ENCODE measurements around the gene AGBL1. TPM values are rescaled to one million over a fixed set of nuclear protein-coding genes. Genes with fewer than 3 reads are reported as not detected.

Gene AGBL1
- polyA plus RNA-seq, 4 donors: 0.06 to 0.13 (median 0.09) TPM

- no peak for DNase-seq (ENCODE audit: low read depth in 4 of 4, low spot score in 2 of 4)
Observed at GRCh38 chr15:86894269-86894668, 814.6 kb downstream of the AGBL1 start.

- no peak for DNase-seq (ENCODE audit: low read depth in 4 of 4, low spot score in 2 of 4)
Observed at GRCh38 chr15:86903642-86904421, 824.2 kb downstream of the AGBL1 start.

DNA sequence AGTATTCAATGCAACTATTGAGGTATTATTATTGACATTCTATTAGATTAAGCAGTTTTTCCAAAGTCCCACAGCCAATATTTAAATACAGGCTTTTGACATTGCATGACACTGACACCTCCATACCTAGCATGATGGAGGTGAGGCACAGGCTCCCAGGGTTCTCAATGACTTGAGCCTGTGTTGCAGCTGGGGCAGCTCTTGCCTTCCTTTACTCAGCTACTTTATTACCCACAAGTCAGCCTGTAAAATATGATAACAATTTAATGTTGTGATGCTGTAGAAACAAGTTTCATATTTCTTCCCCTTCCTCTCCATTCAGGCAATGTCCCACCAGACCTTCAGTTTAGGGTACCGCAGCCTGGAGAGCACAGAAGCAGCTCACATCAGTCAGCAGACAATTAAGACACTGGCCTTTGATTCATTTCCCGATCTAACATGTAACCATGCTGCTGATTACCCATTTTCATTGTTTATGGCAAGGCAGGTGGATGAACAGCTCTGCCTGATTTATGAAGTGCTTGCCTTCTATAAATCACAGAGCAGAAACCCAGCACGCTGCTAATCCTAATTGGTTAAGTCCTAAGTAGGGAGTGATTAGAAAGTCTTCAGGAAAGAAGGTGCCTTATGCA is 826.1 kb downstream of the AGBL1 start:
- DNase-seq (ENCODE audit: low read depth in 4 of 4, low spot score in 2 of 4): no peak

GRCh38 chr15:86906376-86906775 is 826.7 kb downstream of the AGBL1 start:
- no peak for DNase-seq (ENCODE audit: low read depth in 4 of 4, low spot score in 2 of 4)

DNA sequence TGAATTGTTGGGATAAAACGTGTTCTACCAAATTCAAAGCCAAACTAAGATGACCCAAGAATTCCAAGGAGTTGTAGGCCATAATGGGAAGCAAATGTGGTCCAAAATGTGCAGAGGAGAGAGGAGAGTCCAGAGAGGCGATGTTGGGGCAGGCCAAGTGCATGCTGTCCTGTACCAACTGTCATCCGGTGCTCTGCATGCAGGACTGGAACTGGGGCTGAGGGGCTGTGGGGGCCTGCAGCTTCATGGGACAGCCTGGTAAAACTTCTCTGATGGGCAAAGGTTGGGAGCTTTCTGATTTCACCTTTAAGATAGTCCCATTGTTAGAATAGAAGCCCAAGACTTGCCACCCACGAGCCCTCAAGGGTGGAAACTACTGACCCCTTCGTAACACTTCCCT is 831.4 kb downstream of the AGBL1 start:
- no peak for DNase-seq (ENCODE audit: low read depth in 4 of 4, low spot score in 2 of 4)

DNA sequence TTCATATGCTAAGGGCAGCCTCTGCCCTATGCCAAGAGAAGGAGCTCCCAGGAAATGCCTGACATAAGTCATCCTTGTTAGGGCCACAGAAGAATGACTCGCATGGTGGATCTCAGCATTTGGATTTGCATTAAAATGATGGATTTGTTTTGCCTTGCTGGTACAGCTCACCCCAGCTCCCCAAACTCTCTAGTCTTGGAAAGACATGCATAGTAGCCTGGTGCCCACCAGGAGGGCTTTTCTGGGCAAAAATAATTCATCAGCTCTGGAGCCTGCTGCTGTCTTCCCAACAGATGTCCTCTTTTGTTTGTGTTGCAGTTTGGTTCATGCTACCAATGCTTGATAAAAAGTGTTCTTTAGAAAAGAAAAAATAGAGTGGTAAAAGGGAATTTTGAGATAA is 833.0 kb downstream of the AGBL1 start:
- no peak for DNase-seq (ENCODE audit: low read depth in 4 of 4, low spot score in 2 of 4)

DNA sequence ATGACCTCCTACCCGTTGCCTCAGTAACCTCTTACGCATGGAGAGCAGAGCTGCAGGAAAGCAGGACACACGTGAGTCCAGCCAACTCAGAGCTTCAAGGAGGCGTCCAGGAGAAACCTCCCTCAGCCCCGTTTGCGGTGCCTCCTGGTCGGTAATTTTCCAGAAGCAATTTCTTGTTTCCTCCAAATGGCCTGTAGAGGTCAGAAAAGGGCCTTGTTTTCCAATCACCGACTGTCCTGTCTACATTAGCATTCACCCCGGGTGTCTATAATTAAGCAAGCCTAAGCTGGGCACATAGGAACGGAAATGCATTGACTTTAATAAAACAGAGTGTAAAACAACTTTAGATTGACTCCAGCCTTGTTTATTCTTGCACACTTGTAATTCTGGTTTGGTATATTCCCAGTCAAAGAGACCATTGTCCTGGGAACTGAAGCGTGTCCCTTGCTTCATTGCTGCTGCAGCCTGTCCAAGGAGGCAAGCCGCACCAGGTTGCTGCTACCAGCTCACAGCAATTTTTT is 836.2 kb downstream of the AGBL1 start:
- DNase-seq (ENCODE audit: low read depth in 4 of 4, low spot score in 2 of 4): peak; percentile 27 to 55 (median 34)

DNA sequence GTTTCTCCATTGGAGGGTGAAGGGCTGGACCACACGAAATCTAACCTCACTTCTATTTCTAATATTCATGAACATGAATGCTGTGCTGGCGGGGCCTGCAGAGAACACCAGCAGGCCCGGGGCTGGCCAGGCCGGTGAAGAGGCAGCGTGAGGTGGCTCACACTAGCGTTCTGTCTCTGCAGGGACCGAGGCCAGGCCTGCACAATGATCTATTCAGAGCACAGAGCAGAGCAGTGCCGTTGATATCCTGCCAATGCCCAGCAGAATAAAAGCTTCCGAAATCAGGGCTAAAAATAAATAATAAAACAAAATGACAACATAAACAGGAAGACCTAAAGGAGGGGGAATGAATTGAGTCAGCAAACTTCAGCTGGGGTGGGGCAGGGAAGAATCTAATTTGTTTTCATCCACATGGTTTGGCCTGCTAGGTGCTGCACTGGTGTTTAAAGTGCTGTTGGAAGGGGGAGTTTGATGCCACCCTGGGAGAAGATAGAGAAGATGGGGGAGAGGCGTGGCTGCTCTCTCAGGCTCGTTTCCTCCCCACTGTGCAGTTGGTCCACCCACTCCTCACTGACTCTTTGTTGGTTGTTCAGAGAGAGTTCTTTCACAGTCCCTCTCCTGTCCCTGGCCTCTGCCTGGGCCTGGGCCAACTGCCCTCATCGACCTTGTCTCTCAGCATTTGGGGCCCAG is 837.1 kb downstream of the AGBL1 start:
- peak in 1 of 4 donors; percentile 3 for DNase-seq (ENCODE audit: low read depth in 4 of 4, low spot score in 2 of 4)

GRCh38 chr15:86917361-86917671 is 837.6 kb downstream of the AGBL1 start:
- DNase-seq (ENCODE audit: low read depth in 4 of 4, low spot score in 2 of 4): peak in 1 of 4 donors; percentile 1

DNA sequence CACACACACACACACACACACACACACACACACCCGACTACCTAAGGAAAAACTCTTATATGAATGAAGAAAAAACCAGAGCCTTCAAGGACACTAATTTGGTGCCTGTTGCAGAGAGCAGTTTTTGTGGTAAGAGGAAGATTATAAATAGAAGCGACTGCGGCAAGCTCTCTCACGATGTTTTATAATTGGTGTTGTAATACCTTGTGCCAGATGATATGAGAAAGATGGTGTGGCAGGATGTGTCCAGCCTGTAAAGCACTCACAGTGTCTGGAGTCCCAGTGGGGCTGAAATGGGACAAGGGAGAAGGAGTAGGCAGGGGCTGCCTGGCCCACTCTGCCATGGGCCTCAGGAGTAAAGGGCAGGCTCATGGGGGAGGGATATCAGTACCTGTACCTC is 839.9 kb downstream of the AGBL1 start:
- DNase-seq (ENCODE audit: low read depth in 4 of 4, low spot score in 2 of 4): no peak

DNA sequence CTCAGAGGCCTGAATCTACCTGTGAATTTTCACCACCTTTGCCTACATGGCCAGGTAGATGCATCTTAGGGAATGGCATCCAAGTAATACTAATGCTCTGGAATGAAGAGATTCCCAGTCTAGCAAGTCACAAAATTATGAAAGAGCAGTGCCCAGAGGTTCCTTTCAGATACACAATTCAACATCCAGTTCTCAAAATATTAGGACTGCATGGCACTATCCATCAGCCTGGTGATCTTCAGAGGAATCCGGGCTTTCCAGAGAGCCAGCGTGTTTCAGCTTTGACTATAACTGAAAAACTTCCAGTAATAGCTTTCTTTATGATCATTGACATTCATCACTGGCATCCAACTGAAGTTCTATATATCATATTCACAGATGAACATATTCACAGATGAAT is 849.8 kb downstream of the AGBL1 start:
- no peak for DNase-seq (ENCODE audit: low read depth in 4 of 4, low spot score in 2 of 4)

- DNase-seq (ENCODE audit: low read depth in 4 of 4, low spot score in 2 of 4): no peak
Observed at GRCh38 chr15:86932456-86932855, 852.8 kb downstream of the AGBL1 start.

DNA sequence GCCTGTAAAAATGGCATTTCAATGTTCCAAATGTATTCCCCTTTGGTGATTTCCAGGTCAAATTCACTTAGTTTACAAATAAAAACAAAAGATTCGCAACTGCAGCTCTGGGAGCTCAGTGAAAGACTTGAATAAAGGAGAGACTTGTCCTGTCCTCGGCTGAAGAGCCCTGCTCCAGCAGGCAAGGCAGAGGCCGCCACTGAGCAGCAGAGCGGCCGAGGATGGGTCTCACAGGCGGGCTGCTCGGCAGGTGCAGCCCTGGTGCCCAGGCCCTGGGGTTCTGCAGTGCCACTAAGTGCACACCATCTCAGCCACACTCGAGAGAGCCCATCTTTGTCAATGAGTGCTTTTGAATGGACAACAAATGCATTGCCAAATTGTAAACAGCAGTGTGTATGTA is 856.2 kb downstream of the AGBL1 start:
- DNase-seq (ENCODE audit: low read depth in 4 of 4, low spot score in 2 of 4): no peak

GRCh38 chr15:86942285-86942684 is 862.6 kb downstream of the AGBL1 start:
- no peak for DNase-seq (ENCODE audit: low read depth in 4 of 4, low spot score in 2 of 4)

GRCh38 chr15:86948719-86949118 is 869.0 kb downstream of the AGBL1 start:
- no peak for DNase-seq (ENCODE audit: low read depth in 4 of 4, low spot score in 2 of 4)

GRCh38 chr15:86959254-86959653 is 879.6 kb downstream of the AGBL1 start:
- no peak for DNase-seq (ENCODE audit: low read depth in 4 of 4, low spot score in 2 of 4)

- DNase-seq (ENCODE audit: low read depth in 4 of 4, low spot score in 2 of 4): no peak
Observed at GRCh38 chr15:86961669-86962068, 882.0 kb downstream of the AGBL1 start.

DNA sequence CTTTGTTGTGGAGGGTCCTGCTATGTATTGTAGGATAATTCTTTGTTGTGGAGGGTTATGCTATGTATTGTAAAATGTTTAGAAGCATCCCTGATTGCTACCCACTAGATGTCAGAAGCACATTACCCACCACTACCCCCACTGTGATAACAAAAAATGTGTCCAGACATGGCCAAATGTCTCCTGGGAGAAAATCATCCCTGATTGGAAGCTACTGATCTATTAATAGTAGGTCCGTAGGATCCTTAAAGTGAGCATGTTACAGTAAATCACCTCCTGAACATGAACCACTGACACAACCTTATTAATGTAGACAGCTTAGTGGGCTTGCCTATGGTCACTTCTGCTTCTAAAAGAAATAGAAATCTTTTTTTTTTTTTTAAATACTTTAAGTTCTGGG is 884.6 kb downstream of the AGBL1 start:
- DNase-seq (ENCODE audit: low read depth in 4 of 4, low spot score in 2 of 4): no peak

- no peak for DNase-seq (ENCODE audit: low read depth in 4 of 4, low spot score in 2 of 4)
Observed at GRCh38 chr15:86968244-86968643, 888.6 kb downstream of the AGBL1 start.

GRCh38 chr15:86969364-86969763 is 889.7 kb downstream of the AGBL1 start:
- no peak for DNase-seq (ENCODE audit: low read depth in 4 of 4, low spot score in 2 of 4)

- DNase-seq (ENCODE audit: low read depth in 4 of 4, low spot score in 2 of 4): no peak
Observed at GRCh38 chr15:86973284-86973844, 893.7 kb downstream of the AGBL1 start.

All from left renal cortex interstitium (tissue), 4 donors.